ENCODE data around the gene CCR7. TPM values are rescaled to one million over a fixed set of nuclear protein-coding genes. Genes with fewer than 3 reads are reported as not detected.
A peak's percentile ranks its signal among the peaks of the same experiment; 100 is the strongest.

CCR7 gene
- total and polyA plus RNA-seq, 9 donors, result 0.18 to 2.5 (median 0.37) TPM; not detected in 2

- Histone ChIP-seq H3K4me3 (no peak overlapping the region), H3K9me3 (no peaks in the 10 kb centered on the region), H3K36me3 (no peaks in the 10 kb centered on the region), H3K27me3 (no peaks in the 10 kb centered on the region), H3K27ac (no peak overlapping the region), H3K4me1 (ENCODE audit: insufficient read depth) (peaks cover 21% of the 10 kb centered on the region)
- WGBS, 3 donors, result 88 to 94% (median 88%) methylated on average over 1 of the region's 1 CpG
- DNase-seq, result no peak
- TF ChIP-seq POLR2A (IDR thresholded peaks at IDR 0.05) (no peak), EP300 (IDR thresholded peaks at IDR 0.05) (no peak), CTCF (IDR thresholded peaks at IDR 0.05) (no peak)
- intact Hi-C loops (cut with DNase I), result loop anchor here in 1 of 4 donors (10.0 kb wide), 1 partner anchor 188 kb away; no protein-coding TSS in a partner anchor
These were observed 2.4 kb downstream of the CCR7 start for GRCh38 chr17:40562838-40563219.

GRCh38 chr17:40561871-40562611 lies 3.2 kb downstream of the CCR7 start:
- DNase-seq, result no peak
- Histone ChIP-seq H3K4me3 (no peak overlapping the region), H3K27ac (no peak overlapping the region), H3K27me3 (no peaks in the 10 kb centered on the region), H3K4me1 (ENCODE audit: insufficient read depth) (peaks cover 25% of the 10 kb centered on the region), H3K36me3 (no peaks in the 10 kb centered on the region), H3K9me3 (no peaks in the 10 kb centered on the region)
- TF ChIP-seq POLR2A (IDR thresholded peaks at IDR 0.05) (no peak), EP300 (IDR thresholded peaks at IDR 0.05) (no peak), CTCF (IDR thresholded peaks at IDR 0.05) (no peak)
- 82% methylated on average over 8 of the region's 8 CpGs for WGBS, 3 donors
- intact Hi-C loops (cut with DNase I), result loop anchor here in 2 of 4 donors (2.0 to 10.0 kb wide), 2 partner anchors 187 to 199 kb away; no protein-coding TSS in a partner anchor

GRCh38 chr17:40561294-40561870 lies 3.9 kb downstream of the CCR7 start:
- H3K27me3 ChIP-seq, result no peaks in the 10 kb centered on the region
- no peaks in the 10 kb centered on the region for H3K36me3 ChIP-seq
- H3K4me3 ChIP-seq, result no peak overlapping the region
- DNase-seq, result no peak
- H3K4me1 ChIP-seq (ENCODE audit: insufficient read depth), result peaks cover 29% of the 10 kb centered on the region
- no peaks in the 10 kb centered on the region for H3K9me3 ChIP-seq
- intact Hi-C loops (cut with DNase I), result loop anchor here in 2 of 4 donors (2.0 to 10.0 kb wide), 2 partner anchors 187 to 199 kb away; no protein-coding TSS in a partner anchor
- H3K27ac ChIP-seq, result no peak overlapping the region
- 88 to 96% (median 89%) methylated on average over 3 of the region's 3 CpGs for WGBS, 3 donors
- TF ChIP-seq POLR2A (IDR thresholded peaks at IDR 0.05) (no peak), EP300 (IDR thresholded peaks at IDR 0.05) (no peak), CTCF (IDR thresholded peaks at IDR 0.05) (no peak)

- peak overlapping the region in 1 of 2 donors; percentile 63 for H3K27ac ChIP-seq
- peak in 2 of 5 donors; percentile 37 to 45 for DNase-seq
- H3K4me3 ChIP-seq, result no peak overlapping the region
- peaks cover 29% of the 10 kb centered on the region for H3K4me1 ChIP-seq (ENCODE audit: insufficient read depth)
- H3K27me3 ChIP-seq, result no peaks in the 10 kb centered on the region
- H3K9me3 ChIP-seq, result no peaks in the 10 kb centered on the region
- no peaks in the 10 kb centered on the region for H3K36me3 ChIP-seq
- 52 to 59% (median 55%) methylated on average over 24 of the region's 24 CpGs for WGBS, 3 donors
- TF ChIP-seq POLR2A (IDR thresholded peaks at IDR 0.05) (no peak), CTCF (IDR thresholded peaks at IDR 0.05) (no peak), EP300 (IDR thresholded peaks at IDR 0.05) (no peak)
- intact Hi-C loops (cut with DNase I), result loop anchor here in 2 of 4 donors (2.0 to 10.0 kb wide), 2 partner anchors 186 to 198 kb away; no protein-coding TSS in a partner anchor
These were observed 4.5 kb downstream of the CCR7 start for GRCh38 chr17:40560592-40561293.

Measured in ovary (tissue), 9 donors.